HG03159 (cell line): Measurements from ENCODE around the gene FXYD4.

Source experiments
- ATAC-seq: cut with Tn5 transposase; IDR thresholded peaks from one replicate; pipeline ENCODE4 v1.9.1; 2021; ENCODE audit warnings: mild to moderate bottlenecking, moderate library complexity; ENCODE audit not compliant: unreplicated experiment

The FXYD4 gene

GRCh38 chr10:43393606-43394360 lies 22.3 kb downstream of the FXYD4 start:
- ATAC-seq = no peak

GRCh38 chr10:43394868-43395267 lies 23.4 kb downstream of the FXYD4 start:
- ATAC-seq = no peak

GRCh38 chr10:43395571-43396060 lies 24.2 kb downstream of the FXYD4 start:
- no peak for ATAC-seq

GRCh38 chr10:43396061-43396927 lies 24.9 kb downstream of the FXYD4 start:
- peak; percentile 39 for ATAC-seq

GRCh38 chr10:43396928-43397624 lies 25.6 kb downstream of the FXYD4 start:
- ATAC-seq = peak; percentile 87

- ATAC-seq = no peak
These were observed 27.5 kb downstream of the FXYD4 start for GRCh38 chr10:43398939-43399319.

- ATAC-seq = no peak
These were observed 28.2 kb downstream of the FXYD4 start for GRCh38 chr10:43399320-43400310.

- ATAC-seq = no peak
These were observed 30.2 kb downstream of the FXYD4 start for GRCh38 chr10:43401627-43402026.

GRCh38 chr10:43402176-43402575 lies 30.7 kb downstream of the FXYD4 start:
- no peak for ATAC-seq

- ATAC-seq = no peak
These were observed 31.5 kb downstream of the FXYD4 start for GRCh38 chr10:43402880-43403452.

- ATAC-seq = no peak
These were observed 32.7 kb downstream of the FXYD4 start for GRCh38 chr10:43403911-43404703.

GRCh38 chr10:43404704-43405084 lies 33.3 kb downstream of the FXYD4 start:
- no peak for ATAC-seq

GRCh38 chr10:43407148-43407575 lies 35.7 kb downstream of the FXYD4 start:
- peak; percentile 19 for ATAC-seq

GRCh38 chr10:43407576-43408330 lies 36.3 kb downstream of the FXYD4 start:
- peak; percentile 45 for ATAC-seq

GRCh38 chr10:43408331-43408709 lies 36.9 kb downstream of the FXYD4 start:
- ATAC-seq = no peak

- peak; percentile 63 for ATAC-seq
These were observed 37.4 kb downstream of the FXYD4 start, which contains the start of gene HNRNPF for GRCh38 chr10:43408710-43409384. HNRNPF (minus strand) TSS chr10:43409186; CDS start chr10:43387884, 21,302 bp downstream.

- ATAC-seq = no peak
These were observed 38.1 kb downstream of the FXYD4 start for GRCh38 chr10:43409385-43410109.
